ENCODE results near the gene SREBF1. TPM values are rescaled to one million over a fixed set of nuclear protein-coding genes. Genes with fewer than 3 reads are reported as not detected.

Gene SREBF1
- total and polyA plus RNA-seq, 2 experiments from 2014 or later = 39.6 to 85.3 TPM

DNA sequence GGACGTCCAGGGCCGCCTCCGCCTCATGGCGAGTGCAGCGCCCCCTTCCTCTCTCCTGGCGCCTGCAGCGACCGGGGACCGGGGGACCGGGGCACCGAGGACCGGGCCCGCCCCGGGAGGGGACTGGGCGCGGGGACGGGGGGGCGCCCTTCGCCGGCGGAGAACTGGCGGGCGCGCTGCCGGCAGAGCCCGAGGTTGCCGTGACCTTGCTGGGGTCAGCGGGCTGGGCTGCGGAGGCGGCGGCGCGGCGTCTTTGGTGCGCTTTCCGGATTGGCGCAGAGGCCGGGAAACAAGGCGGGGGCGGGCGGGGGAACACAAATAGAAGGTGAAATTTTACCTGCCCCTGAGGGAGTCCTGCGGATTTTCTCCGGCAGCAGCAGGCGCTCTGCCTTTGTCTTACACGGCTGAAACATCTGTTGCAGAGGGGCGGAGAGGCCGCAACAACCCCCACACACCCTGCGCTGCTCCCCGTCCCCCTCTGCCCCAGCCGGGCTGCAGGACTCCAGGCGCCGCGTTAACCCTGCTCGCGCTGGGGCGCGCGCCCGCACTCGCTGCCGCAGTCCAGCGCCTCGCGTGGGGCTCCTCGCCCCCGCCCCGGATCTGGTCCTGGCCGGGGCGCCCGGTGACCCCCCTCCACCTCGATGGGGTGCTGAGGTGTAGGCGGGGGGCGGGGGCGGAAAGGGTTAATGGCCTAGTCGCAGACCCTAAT, 53.5 kb downstream of the SREBF1 start:
- H3K4me2 ChIP-seq = peak overlapping the region; percentile 99
- H3K27me3 ChIP-seq (ENCODE audit: insufficient read depth) = peaks cover 55% of the 10 kb centered on the region
- Mint-ChIP-seq H3K4me1 (peaks cover 47% of the 10 kb centered on the region), H3K36me3 (ENCODE audit: low read depth) (no peaks in the 10 kb centered on the region), H3K27ac (no peak overlapping the region), H3K4me3 (peak overlapping the region; percentile 77), H3K9me3 (no peaks in the 10 kb centered on the region), H3K27me3 (ENCODE audit: insufficient read depth, low read depth, poor library complexity) (peaks cover 41% of the 10 kb centered on the region)
- peak overlapping the region; percentile 85 for H2AFZ ChIP-seq
- peak; percentile 30 for ATAC-seq
- no peaks in the 10 kb centered on the region for H3K36me3 ChIP-seq (ENCODE audit: insufficient read depth)
- H3K4me3 ChIP-seq = peak overlapping the region; percentile 87
- H4K20me1 ChIP-seq (replicated peaks; ENCODE audit: insufficient read depth) = no peaks in the 10 kb centered on the region
- H3F3A ChIP-seq (replicated peaks; ENCODE audit: low read depth) = peaks cover 27% of the 10 kb centered on the region; the same call in 1 of the 2 replicates
- H3K9me2 ChIP-seq (ENCODE audit: insufficient read depth) = no peaks in the 10 kb centered on the region
- H3K4me1 ChIP-seq (ENCODE audit: insufficient read depth) = peaks cover 41% of the 10 kb centered on the region
- peak; percentile 89 for DNase-seq (ENCODE audit: low spot score)
- H3K27ac ChIP-seq (ENCODE audit: low read depth) = no peak overlapping the region
- H3K79me2 ChIP-seq (replicated peaks; ENCODE audit: insufficient read depth) = no peaks in the 10 kb centered on the region
- TF ChIP-seq POLR2AphosphoS5 (IDR thresholded peaks at IDR 0.05; ENCODE audit: low read depth) (no peak), REST (IDR thresholded peaks at IDR 0.05; ENCODE audit: unreplicated experiment) (no peak), STAT1 (IDR thresholded peaks at IDR 0.05; ENCODE audit: unreplicated experiment) (no peak), CREB1 (CRISPR knock-in tag; IDR thresholded peaks at IDR 0.05; ENCODE audit: low read depth) (no peak), ETS1 (IDR thresholded peaks at IDR 0.05) (no peak), EZH2 (IDR thresholded peaks at IDR 0.05; ENCODE audit: low read depth, unreplicated experiment) (peak; percentile 27), CTCF (conservative IDR thresholded peaks at IDR 0.05; ENCODE audit: low read depth in 2 of 2) (peak; percentile 43 to 45), EZH2phosphoT487 (IDR thresholded peaks at IDR 0.05; ENCODE audit: unreplicated experiment) (no peak), JUNB (IDR thresholded peaks at IDR 0.05; ENCODE audit: unreplicated experiment) (no peak), ZNF114 (CRISPR knock-in tag; IDR thresholded peaks at IDR 0.05) (no peak), NANOG (IDR thresholded peaks at IDR 0.05; ENCODE audit: borderline replicate concordance) (no peak), ZNF331 (CRISPR knock-in tag; IDR thresholded peaks at IDR 0.05; ENCODE audit: low read depth) (no peak)
- TF ChIP-seq, protein P1, sequence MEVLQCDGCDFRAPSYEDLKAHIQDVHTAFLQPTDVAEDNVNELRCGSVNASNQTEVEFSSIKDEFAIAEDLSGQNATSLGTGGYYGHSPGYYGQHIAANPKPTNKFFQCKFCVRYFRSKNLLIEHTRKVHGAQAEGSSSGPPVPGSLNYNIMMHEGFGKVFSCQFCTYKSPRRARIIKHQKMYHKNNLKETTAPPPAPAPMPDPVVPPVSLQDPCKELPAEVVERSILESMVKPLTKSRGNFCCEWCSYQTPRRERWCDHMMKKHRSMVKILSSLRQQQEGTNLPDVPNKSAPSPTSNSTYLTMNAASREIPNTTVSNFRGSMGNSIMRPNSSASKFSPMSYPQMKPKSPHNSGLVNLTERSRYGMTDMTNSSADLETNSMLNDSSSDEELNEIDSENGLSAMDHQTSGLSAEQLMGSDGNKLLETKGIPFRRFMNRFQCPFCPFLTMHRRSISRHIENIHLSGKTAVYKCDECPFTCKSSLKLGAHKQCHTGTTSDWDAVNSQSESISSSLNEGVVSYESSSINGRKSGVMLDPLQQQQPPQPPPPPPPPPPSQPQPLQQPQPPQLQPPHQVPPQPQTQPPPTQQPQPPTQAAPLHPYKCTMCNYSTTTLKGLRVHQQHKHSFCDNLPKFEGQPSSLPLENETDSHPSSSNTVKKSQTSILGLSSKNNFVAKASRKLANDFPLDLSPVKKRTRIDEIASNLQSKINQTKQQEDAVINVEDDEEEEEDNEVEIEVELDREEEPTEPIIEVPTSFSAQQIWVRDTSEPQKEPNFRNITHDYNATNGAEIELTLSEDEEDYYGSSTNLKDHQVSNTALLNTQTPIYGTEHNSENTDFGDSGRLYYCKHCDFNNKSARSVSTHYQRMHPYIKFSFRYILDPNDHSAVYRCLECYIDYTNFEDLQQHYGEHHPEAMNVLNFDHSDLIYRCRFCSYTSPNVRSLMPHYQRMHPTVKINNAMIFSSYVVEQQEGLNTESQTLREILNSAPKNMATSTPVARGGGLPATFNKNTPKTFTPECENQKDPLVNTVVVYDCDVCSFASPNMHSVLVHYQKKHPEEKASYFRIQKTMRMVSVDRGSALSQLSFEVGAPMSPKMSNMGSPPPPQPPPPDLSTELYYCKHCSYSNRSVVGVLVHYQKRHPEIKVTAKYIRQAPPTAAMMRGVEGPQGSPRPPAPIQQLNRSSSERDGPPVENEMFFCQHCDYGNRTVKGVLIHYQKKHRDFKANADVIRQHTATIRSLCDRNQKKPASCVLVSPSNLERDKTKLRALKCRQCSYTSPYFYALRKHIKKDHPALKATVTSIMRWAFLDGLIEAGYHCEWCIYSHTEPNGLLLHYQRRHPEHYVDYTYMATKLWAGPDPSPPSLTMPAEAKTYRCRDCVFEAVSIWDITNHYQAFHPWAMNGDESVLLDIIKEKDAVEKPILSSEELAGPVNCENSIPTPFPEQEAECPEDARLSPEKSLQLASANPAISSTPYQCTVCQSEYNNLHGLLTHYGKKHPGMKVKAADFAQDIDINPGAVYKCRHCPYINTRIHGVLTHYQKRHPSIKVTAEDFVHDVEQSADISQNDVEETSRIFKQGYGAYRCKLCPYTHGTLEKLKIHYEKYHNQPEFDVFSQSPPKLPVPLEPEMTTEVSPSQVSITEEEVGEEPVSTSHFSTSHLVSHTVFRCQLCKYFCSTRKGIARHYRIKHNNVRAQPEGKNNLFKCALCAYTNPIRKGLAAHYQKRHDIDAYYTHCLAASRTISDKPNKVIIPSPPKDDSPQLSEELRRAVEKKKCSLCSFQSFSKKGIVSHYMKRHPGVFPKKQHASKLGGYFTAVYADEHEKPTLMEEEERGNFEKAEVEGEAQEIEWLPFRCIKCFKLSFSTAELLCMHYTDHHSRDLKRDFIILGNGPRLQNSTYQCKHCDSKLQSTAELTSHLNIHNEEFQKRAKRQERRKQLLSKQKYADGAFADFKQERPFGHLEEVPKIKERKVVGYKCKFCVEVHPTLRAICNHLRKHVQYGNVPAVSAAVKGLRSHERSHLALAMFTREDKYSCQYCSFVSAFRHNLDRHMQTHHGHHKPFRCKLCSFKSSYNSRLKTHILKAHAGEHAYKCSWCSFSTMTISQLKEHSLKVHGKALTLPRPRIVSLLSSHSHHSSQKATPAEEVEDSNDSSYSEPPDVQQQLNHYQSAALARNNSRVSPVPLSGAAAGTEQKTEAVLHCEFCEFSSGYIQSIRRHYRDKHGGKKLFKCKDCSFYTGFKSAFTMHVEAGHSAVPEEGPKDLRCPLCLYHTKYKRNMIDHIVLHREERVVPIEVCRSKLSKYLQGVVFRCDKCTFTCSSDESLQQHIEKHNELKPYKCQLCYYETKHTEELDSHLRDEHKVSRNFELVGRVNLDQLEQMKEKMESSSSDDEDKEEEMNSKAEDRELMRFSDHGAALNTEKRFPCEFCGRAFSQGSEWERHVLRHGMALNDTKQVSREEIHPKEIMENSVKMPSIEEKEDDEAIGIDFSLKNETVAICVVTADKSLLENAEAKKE (CRISPR knock-in tag; IDR thresholded peaks at IDR 0.05) = no peak
